NT2/D1 (cell line): ENCODE results near the gene MAP3K5.

ENCODE experiments used
- DNase-seq: peaks from one replicate; pipeline ENCODE4 v3.0.0-alpha.2; 2011; ENCODE audit warnings: low read depth, low spot score
- H3K27me3 ChIP-seq: 2 replicates; pipeline ENCODE4 v1.6.0; 2011; ENCODE audit warnings: mild to moderate bottlenecking; ENCODE audit not compliant: insufficient read length, insufficient read depth
- H3K36me3 ChIP-seq: 2 replicates; pipeline ENCODE4 v1.6.1; 2011; ENCODE audit warnings: mild to moderate bottlenecking, low read length, mixed read lengths; ENCODE audit not compliant: insufficient read depth, insufficient read length
- H3K4me1 ChIP-seq: 2 replicates; pipeline ENCODE4 v1.5.1; 2011; ENCODE audit not compliant: insufficient read depth, insufficient read length
- H3K4me3 ChIP-seq: 2 replicates; pipeline ENCODE4 v1.5.1; 2011; ENCODE audit warnings: low read depth; ENCODE audit not compliant: insufficient read length
- H3K9ac ChIP-seq: 2 replicates; pipeline ENCODE4 v1.6.0; 2011; ENCODE audit warnings: low read depth; ENCODE audit not compliant: insufficient read length
- H3K9me3 ChIP-seq: 2 replicates; pipeline ENCODE4 v1.5.1; 2011; ENCODE audit warnings: mild to moderate bottlenecking, low read length; ENCODE audit not compliant: insufficient read depth
- SUZ12 ChIP-seq: IDR thresholded peaks from 2 replicates; pipeline ENCODE4 v1.6.1; 2011; ENCODE audit not compliant: insufficient read length, insufficient read depth; ENCODE audit errors: extremely low read depth
- YY1 ChIP-seq: IDR thresholded peaks from 2 replicates; pipeline ENCODE4 v1.6.1; 2011; ENCODE audit not compliant: insufficient read length, insufficient read depth
- ZNF274 ChIP-seq: IDR thresholded peaks from 2 replicates; pipeline ENCODE4 v1.6.1; 2011; ENCODE audit warnings: mild to moderate bottlenecking, low read depth, low read length

The MAP3K5 gene, protein sequence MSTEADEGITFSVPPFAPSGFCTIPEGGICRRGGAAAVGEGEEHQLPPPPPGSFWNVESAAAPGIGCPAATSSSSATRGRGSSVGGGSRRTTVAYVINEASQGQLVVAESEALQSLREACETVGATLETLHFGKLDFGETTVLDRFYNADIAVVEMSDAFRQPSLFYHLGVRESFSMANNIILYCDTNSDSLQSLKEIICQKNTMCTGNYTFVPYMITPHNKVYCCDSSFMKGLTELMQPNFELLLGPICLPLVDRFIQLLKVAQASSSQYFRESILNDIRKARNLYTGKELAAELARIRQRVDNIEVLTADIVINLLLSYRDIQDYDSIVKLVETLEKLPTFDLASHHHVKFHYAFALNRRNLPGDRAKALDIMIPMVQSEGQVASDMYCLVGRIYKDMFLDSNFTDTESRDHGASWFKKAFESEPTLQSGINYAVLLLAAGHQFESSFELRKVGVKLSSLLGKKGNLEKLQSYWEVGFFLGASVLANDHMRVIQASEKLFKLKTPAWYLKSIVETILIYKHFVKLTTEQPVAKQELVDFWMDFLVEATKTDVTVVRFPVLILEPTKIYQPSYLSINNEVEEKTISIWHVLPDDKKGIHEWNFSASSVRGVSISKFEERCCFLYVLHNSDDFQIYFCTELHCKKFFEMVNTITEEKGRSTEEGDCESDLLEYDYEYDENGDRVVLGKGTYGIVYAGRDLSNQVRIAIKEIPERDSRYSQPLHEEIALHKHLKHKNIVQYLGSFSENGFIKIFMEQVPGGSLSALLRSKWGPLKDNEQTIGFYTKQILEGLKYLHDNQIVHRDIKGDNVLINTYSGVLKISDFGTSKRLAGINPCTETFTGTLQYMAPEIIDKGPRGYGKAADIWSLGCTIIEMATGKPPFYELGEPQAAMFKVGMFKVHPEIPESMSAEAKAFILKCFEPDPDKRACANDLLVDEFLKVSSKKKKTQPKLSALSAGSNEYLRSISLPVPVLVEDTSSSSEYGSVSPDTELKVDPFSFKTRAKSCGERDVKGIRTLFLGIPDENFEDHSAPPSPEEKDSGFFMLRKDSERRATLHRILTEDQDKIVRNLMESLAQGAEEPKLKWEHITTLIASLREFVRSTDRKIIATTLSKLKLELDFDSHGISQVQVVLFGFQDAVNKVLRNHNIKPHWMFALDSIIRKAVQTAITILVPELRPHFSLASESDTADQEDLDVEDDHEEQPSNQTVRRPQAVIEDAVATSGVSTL (N-terminal part only)

DNA sequence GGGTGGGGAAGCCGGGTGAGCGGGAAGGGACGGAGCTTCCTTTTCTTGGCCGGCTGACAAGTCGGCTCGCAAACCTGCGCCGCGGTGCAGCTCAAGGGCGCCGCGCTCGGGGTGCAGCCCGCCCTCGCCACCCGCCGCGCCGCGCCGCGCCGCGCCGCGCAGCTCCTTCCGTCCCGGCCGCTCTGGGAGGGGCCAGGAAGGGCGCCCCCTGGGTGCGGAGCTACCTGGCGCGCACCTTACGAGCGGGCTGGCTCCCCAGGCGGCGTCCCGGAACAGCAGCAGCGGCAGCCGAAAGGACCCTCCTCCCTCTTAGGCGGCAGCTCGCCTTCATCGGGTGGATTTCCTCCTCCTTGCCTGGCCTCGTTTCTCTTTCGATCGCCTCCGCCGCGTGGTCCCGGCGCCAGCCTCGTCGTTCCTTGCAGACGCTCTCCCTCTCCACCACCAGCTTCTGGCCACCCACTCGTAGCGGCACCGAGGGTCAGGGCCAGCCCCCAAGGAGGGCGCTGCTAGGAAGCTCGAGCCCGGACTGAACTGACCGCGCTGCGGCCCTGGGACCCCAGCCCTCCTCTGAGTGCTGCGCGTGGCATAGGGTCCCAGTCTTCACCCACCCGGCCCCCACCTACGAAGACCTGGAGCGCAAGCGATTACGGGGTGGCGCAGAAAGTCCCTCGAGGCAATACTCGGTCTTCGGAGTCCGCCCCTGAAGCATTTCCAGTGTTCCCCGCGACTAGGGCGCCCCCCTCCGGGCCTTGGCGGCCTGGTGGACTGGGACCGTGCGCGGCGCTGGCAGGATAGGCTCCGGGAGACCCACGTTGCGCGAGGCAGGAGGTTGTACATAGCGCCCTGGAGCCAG is at the start of gene MAP3K5:
MAP3K5 (minus strand) TSS at position 68 of the 853 bp plus-strand sequence. CDS start 320 bp downstream, outside the sequence.
- peaks cover 17% of the 10 kb centered on the region for H3K27me3 ChIP-seq
- H3K4me1 ChIP-seq: no peaks in the 10 kb centered on the region
- H3K4me3 ChIP-seq: peak within 1 kb of the TSS; percentile 81
- TF ChIP-seq SUZ12 (no peak), YY1 (no peak), ZNF274 (no peak)
- peak; percentile 51 for DNase-seq
- H3K36me3 ChIP-seq: no peaks in the 10 kb centered on the region
- peaks cover 10% of the 10 kb centered on the region; the same call in 1 of the 2 replicates for H3K9me3 ChIP-seq
- peak within 1 kb of the TSS; percentile 86 for H3K9ac ChIP-seq

DNA sequence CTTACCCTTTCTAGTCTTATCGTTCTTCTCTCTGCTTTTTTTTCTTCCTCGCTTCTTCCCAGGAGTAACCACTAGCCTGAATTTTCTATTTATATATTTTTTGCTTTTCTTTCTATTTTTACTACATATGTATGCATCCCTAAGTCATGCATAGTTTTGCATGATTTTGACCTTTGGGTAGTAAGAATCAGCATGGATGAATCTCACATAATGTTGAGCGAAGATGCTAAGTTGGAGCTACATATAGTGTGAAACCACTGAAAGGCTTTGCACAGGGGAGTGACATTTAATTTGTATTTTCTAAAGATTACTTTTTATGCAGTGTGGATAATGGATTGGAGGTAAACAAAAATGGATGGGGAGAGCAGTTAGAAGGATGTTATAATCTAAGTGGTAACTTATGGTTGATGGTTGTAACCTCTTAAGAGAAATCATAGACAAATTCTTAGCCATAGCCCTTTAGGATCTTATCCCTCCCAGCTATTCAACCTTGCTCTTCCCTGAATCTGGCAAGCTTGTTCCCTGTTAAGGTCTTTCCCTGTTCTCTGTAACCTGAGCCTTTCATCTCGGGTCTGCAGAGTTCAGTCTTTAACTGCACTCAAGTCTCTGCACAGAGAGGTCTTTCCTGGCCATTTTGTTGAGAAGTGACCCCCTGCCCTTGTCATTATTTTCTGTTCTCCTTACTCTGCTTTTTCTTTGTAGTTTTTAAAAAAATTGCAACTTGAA is 48.2 kb upstream of the MAP3K5 start:
- DNase-seq: no peak
- Histone ChIP-seq H3K4me1 (no peaks in the 10 kb centered on the region), H3K27me3 (no peaks in the 10 kb centered on the region), H3K36me3 (no peaks in the 10 kb centered on the region), H3K9me3 (no peaks in the 10 kb centered on the region), H3K4me3 (no peak overlapping the region), H3K9ac (no peak overlapping the region)
- TF ChIP-seq ZNF274 (no peak), SUZ12 (no peak), YY1 (no peak)

DNA sequence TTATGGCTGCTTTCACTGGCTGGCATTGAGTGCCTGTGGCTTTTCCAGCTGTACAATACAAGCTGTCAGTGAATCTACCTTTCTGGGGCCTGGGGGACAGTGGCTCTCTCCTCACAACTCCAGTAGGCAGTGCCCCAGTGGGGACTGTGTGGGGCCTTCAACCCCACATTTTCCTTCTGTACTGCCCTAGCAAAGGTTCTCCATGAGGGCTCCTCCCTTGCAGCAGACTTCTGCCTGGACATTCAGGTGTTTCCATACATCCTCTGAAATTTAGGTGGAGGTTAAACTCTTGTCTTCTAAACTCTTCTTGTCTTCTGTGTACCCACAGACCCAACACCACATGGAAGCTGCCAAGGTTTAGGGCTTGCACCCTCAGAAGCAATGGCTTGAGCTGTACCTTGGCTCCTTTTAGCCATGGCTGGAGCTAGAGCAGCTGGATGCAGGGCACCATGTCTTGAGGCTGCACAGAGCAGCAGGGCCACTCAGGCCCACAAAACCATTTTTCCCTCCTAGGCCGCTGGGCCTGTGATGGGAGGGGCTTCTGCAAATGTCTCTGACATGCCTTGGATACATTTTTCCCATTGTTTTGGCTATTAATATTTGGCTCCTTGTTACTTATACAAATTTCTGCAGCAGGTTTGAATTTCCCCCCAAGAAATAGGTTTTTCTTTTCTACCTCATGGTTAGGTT is 39.7 kb upstream of the MAP3K5 start:
- Histone ChIP-seq H3K27me3 (no peaks in the 10 kb centered on the region), H3K4me1 (no peaks in the 10 kb centered on the region), H3K9me3 (peaks cover 35% of the 10 kb centered on the region), H3K9ac (no peak overlapping the region), H3K36me3 (peaks cover 27% of the 10 kb centered on the region), H3K4me3 (no peak overlapping the region)
- DNase-seq: no peak
- TF ChIP-seq YY1 (no peak), SUZ12 (no peak), ZNF274 (no peak)

DNA sequence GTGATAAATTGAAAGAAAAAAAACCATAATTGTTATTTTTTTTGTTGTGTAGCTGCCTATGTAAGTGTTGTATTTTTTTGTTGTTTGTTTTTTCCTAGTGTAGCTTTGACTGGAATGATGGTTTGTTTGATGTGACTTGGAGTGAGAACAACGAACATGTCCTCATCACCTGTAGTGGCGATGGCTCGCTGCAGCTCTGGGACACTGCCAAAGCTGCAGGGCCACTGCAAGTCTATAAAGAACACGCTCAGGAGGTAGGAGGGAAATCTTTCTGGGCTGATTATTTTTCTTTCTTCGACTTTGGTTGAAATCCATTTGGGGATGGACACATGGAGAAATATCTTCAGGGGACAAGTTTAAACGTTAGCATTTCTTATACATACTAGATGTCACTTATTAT is 33.9 kb upstream of the MAP3K5 start:
- peaks cover 21% of the 10 kb centered on the region for H3K9me3 ChIP-seq
- H3K4me1 ChIP-seq: no peaks in the 10 kb centered on the region
- no peak overlapping the region for H3K9ac ChIP-seq
- peaks cover 24% of the 10 kb centered on the region for H3K36me3 ChIP-seq
- no peaks in the 10 kb centered on the region for H3K27me3 ChIP-seq
- no peak for TF ChIP-seq ZNF274
- no peak for DNase-seq
- H3K4me3 ChIP-seq: no peak overlapping the region

DNA sequence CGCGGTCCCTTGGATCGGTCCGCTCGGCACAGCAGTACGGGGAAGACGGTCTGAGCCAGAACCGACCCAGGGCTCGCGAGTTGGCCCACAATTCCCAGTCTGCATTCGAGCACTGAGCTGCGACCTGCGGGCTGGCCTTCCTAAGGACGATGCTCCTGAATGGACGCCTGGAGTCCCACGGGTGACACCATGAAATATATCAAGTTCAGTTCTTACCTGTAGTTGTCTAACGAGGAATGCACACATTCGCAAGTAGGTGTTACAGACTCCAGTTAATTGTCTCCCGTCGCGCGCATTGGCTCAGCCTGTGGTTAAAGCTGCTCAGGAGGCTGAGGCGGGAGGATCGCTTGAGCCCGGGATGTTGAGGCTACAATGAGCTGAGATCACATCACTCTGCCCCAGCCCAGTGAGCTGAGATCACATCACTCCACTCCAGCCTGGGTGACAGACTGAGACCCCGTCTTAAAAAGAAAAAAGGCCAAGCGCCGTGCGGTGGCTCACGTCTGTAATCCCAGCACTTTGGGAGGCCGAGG is 30.9 kb upstream of the MAP3K5 start:
- no peak for DNase-seq
- Histone ChIP-seq H3K36me3 (peaks cover 10% of the 10 kb centered on the region), H3K9ac (peak overlapping the region; percentile 70), H3K9me3 (no peaks in the 10 kb centered on the region), H3K4me3 (peak overlapping the region; percentile 63), H3K27me3 (no peaks in the 10 kb centered on the region), H3K4me1 (no peaks in the 10 kb centered on the region)
- TF ChIP-seq YY1 (no peak), SUZ12 (no peak), ZNF274 (no peak)
